K562 (cell line): ENCODE results near the gene MRPL33. TPM values are rescaled to one million over a fixed set of nuclear protein-coding genes. Genes with fewer than 3 reads are reported as not detected.

Experiments used
- ATAC-seq: fragments of 200-7000 bp; cut with Tn5 transposase; 3 replicates; pipeline ENCODE4 v1.9.1; 2020; ENCODE audit warnings: moderate library complexity
- BruUV-seq: library from RNA; stranded (reverse); fragments of 400-500 nt; replicated peaks from 2 replicates; lab custom pipeline; 2021; lab: Mats Ljungman, UMichigan
- CTCF ChIA-PET: fragments of 300-600 bp; formaldehyde crosslinking; extraction: SDS; loops from one replicate; lab custom pipeline; 2021; ENCODE audit warnings: low intra/inter-chr PET ratio; lab: Yijun Ruan, JAX
- POLR2A ChIA-PET: fragments of 300-600, 350-650 bp; sonication (Branson Sonifier 250); formaldehyde crosslinking; extraction: SDS; loops from one replicate; lab custom pipeline; 2021; ENCODE audit warnings: antibody characterized with exemption, inconsistent platforms; lab: Yijun Ruan, JAX
- DNase-seq, 4 experiments: peaks; one replicate each; pipeline versions ENCODE4 v3.0.0 to v3.0.0-alpha.2; 2011 to 2018; ENCODE audit warnings: low spot score in 3 of 4, mixed read lengths in 3 of 4; ENCODE audit errors: extremely low read depth in 1 of 4
- FAIRE-seq: peaks from 2 replicates; lab custom pipeline; 2011; peaks lifted over from hg19 to GRCh38; lab: Jason Lieb, UNC
- H2AFZ ChIP-seq: 2 replicates; pipeline ENCODE4 v1.6.0; 2011; ENCODE audit warnings: low read depth, low read length, control low read depth, inconsistent platforms
- H3K27ac ChIP-seq: fragments of 200-600 bp; 3 replicates; pipeline ENCODE4 v1.8.0; 2011; ENCODE audit warnings: low read depth, mild to moderate bottlenecking, control low read depth, inconsistent platforms, low read length, moderate library complexity, mixed read lengths; ENCODE audit errors: extremely low read depth
- H3K27me3 ChIP-seq, 2 experiments: fragments of 300-600 bp in 1 of 2; 2 replicates in 1 of 2; 3 replicates in 1 of 2; pipeline versions ENCODE4 v1.6.0 to v1.8.0; 2011; ENCODE audit warnings: inconsistent platforms in 2 of 2, low read length in 2 of 2, mild to moderate bottlenecking in 1 of 2, mixed read lengths in 1 of 2, moderate library complexity in 1 of 2; ENCODE audit not compliant: control insufficient read depth in 2 of 2, insufficient read depth in 2 of 2
- H3K36me3 ChIP-seq: fragments of 300-600 bp; 3 replicates; pipeline ENCODE4 v1.8.0; 2011; ENCODE audit warnings: mild to moderate bottlenecking, low read length, inconsistent platforms; ENCODE audit not compliant: control insufficient read depth, insufficient read depth
- H3K4me1 ChIP-seq, 2 experiments: fragments of 200-600 bp in 1 of 2; replicated peaks in 1 of 2; 2 replicates in 1 of 2; 3 replicates in 1 of 2; pipeline versions ENCODE4 v1.5.1 to v1.8.0; 2011; ENCODE audit warnings: inconsistent platforms in 2 of 2, low read length in 2 of 2, mild to moderate bottlenecking in 1 of 2, mixed read lengths in 1 of 2, moderate library complexity in 1 of 2; ENCODE audit not compliant: control insufficient read depth in 2 of 2, insufficient read depth in 2 of 2
- H3K4me2 ChIP-seq: 2 replicates; pipeline ENCODE4 v1.6.1; 2011; ENCODE audit warnings: low read length, control low read depth, inconsistent platforms, mixed read lengths; ENCODE audit not compliant: insufficient read depth
- H3K4me3 ChIP-seq: fragments of 200-600 bp; sonication (generic), shearing (Covaris generic); 2 replicates; pipeline ENCODE4 v1.5.1; 2016; ENCODE audit warnings: control low read depth, inconsistent platforms
- H3K79me2 ChIP-seq: fragments of 200-600 bp; 3 replicates; pipeline ENCODE4 v1.8.0; 2011; ENCODE audit warnings: low read length, inconsistent platforms; ENCODE audit not compliant: control insufficient read depth, insufficient read depth
- H3K9ac ChIP-seq, 2 experiments: 2 replicates each; pipeline versions ENCODE4 v1.6.0 to v1.6.1; 2011; ENCODE audit warnings: low read depth in 2 of 2, low read length in 2 of 2, control low read depth in 1 of 2, inconsistent platforms in 1 of 2, mild to moderate bottlenecking in 1 of 2, mixed read lengths in 1 of 2; ENCODE audit not compliant: insufficient read depth in 1 of 2
- H3K9me1 ChIP-seq: one replicate; pipeline ENCODE4 v1.6.0; 2011; ENCODE audit warnings: inconsistent platforms, mild to moderate bottlenecking, low read length, moderate library complexity; ENCODE audit not compliant: control insufficient read depth, insufficient read depth
- H3K9me3 ChIP-seq: replicated peaks from 2 replicates; pipeline ENCODE4 v1.5.1; 2011; ENCODE audit warnings: low read depth, low read length, inconsistent platforms; ENCODE audit not compliant: control insufficient read depth, insufficient read depth
- H4K20me1 ChIP-seq: replicated peaks from 2 replicates; pipeline ENCODE4 v1.6.1; 2011; ENCODE audit warnings: low read length, inconsistent platforms, mixed read lengths; ENCODE audit not compliant: control insufficient read depth, insufficient read depth
- ARID3B ChIP-seq: fragments of 250-450 bp; sonication (Bioruptor Pico); IDR thresholded peaks from 2 replicates; pipeline ENCODE4 v1.4.0; 2020; ENCODE audit warnings: borderline replicate concordance
- CEBPZ ChIP-seq: fragments of 150-350 bp; IDR thresholded peaks from 2 replicates; pipeline ENCODE4 v1.6.1; 2014; ENCODE audit warnings: low read depth, mild to moderate bottlenecking, low read length, borderline replicate concordance
- CHD4 ChIP-seq: fragments of 200-600 bp; sonication (generic); IDR thresholded peaks from 3 replicates; pipeline ENCODE4 v1.6.1; 2012; ENCODE audit warnings: low read depth, mild to moderate bottlenecking, mixed read lengths, low read length, inconsistent platforms; ENCODE audit not compliant: insufficient read depth, insufficient replicate concordance, poor library complexity, severe bottlenecking
- CTBP1 ChIP-seq: fragments of 450-650 bp; IDR thresholded peaks from 2 replicates; pipeline ENCODE4 v1.6.1; 2016; ENCODE audit warnings: borderline replicate concordance
- FOXP1 ChIP-seq: sonication (generic); formaldehyde crosslinking; IDR thresholded peaks from 2 replicates; pipeline ENCODE4 v1.8.0; 2022; ENCODE audit warnings: mild to moderate bottlenecking, missing genetic modification reagents
- HMG20B ChIP-seq: fragments of 250-450 bp; sonication (Bioruptor Pico); IDR thresholded peaks from 2 replicates; pipeline ENCODE4 v1.5.0; 2021; ENCODE audit warnings: mild to moderate bottlenecking
- MAFG ChIP-seq: fragments of 450-650 bp; conservative IDR thresholded peaks from 2 replicates; pipeline ENCODE4 v1.6.1; 2016; ENCODE audit warnings: missing genetic modification characterization, missing compliant biosample characterization
- MCM2 ChIP-seq: fragments of 450-650 bp; IDR thresholded peaks from 2 replicates; pipeline ENCODE4 v1.6.1; 2017; ENCODE audit warnings: low read depth, mild to moderate bottlenecking
- PHF8 ChIP-seq: fragments of 200-600 bp; sonication (generic); IDR thresholded peaks from 2 replicates; pipeline ENCODE4 v1.6.1; 2012; ENCODE audit warnings: mixed run types, mild to moderate bottlenecking, inconsistent platforms, low read length, moderate library complexity, borderline replicate concordance
- RBM25 ChIP-seq: fragments of 200-400 bp; formaldehyde crosslinking; IDR thresholded peaks from 2 replicates; pipeline ENCODE4 v1.6.1; 2018; ENCODE audit warnings: low read length, low read depth, moderate library complexity; ENCODE audit not compliant: severe bottlenecking
- TCFL5 ChIP-seq: fragments of 250-450 bp; sonication (Bioruptor Pico); conservative IDR thresholded peaks from 2 replicates; pipeline ENCODE4 v1.6.1; 2021; ENCODE audit warnings: mild to moderate bottlenecking, moderate library complexity, matching md5 sums
- THRAP3 ChIP-seq: fragments of 450-650 bp; IDR thresholded peaks from 2 replicates; pipeline ENCODE4 v1.6.1; 2016; ENCODE audit warnings: mild to moderate bottlenecking, inconsistent platforms, borderline replicate concordance
- ZNF146 ChIP-seq: IDR thresholded peaks from one replicate; pipeline ENCODE4 v1.6.1; 2018; ENCODE audit warnings: missing compliant biosample characterization; ENCODE audit not compliant: unreplicated experiment
- WGBS: fragments of 100-300 bp; shearing (Covaris generic); methylation state at CpG from one replicate; pipeline ENCODE4 v1.1.6; 2016; ENCODE audit warnings: low coverage, mixed read lengths; ENCODE audit not compliant: insufficient coverage; ENCODE audit errors: missing lambda C conversion rate; 5-methylcytosine and 5-hydroxymethylcytosine counted together
- in situ Hi-C: fragments of 300-500 bp; cut with MboI; formaldehyde crosslinking; loops from 4 replicates; pipeline ENCODE4 v1.15.0; 2018; ENCODE audit warnings: inconsistent platforms, mixed read lengths
- intact Hi-C: fragments of 100-400 bp; cut with micrococcal nuclease; formaldehyde crosslinking; loops from 2 replicates; pipeline ENCODE4 v1.14.2; 2022
- polyA plus RNA-seq, 8 experiments: library from polyadenylated mRNA; depleted of rRNA in 4 of 8; stranded (reverse) in 5 of 8; unstranded in 3 of 8; fragments of >200 nt; fragmentation: Nextera tagmentation in 2 of 8; fragmentation: Illumina TruSeq in 1 of 8; extraction: Ambion mirVana in 2 of 8; extraction: Trizol in 1 of 8; gene quantifications; 2 replicates each; pipeline versions ENCODE4 v1.2.1 to v1.2.3, GENCODE V29; 2011 to 2014; ENCODE audit warnings: inconsistent platforms in 1 of 8, missing spikeins in 1 of 8
- total RNA-seq, 7 experiments: library from RNA; depleted of rRNA in 6 of 7; stranded (reverse); fragments of >200 nt in 6 of 7; fragmentation: Illumina TruSeq in 2 of 7; extraction: Trizol in 2 of 7; gene quantifications; 2 replicates each; pipeline versions ENCODE4 v1.2.1 to v1.2.3, GENCODE V29; 2011 to 2021; ENCODE audit warnings: low replicate concordance in 1 of 7

The MRPL33 gene
- total and polyA plus RNA-seq, 9 of the 15 experiments (the other 6 are each of a cell fraction or from before 2014, with no cell fraction given) = 68.3 to 338 (median 226) TPM

- FAIRE-seq = no peak
- BruUV-seq = no TSS peak
- no peaks in the 10 kb centered on the region for H3K79me2 ChIP-seq
- H3K4me1 ChIP-seq = peaks cover 7 to 10% of the 10 kb centered on the region in 2 experiments; a peak in 3 of 5 replicates
- H3K27me3 ChIP-seq = peaks cover 5 to 25% of the 10 kb centered on the region in 2 experiments; a peak in 3 of 5 replicates
- no peak overlapping the region for H3K4me2 ChIP-seq
- H3K9me1 ChIP-seq = no peaks in the 10 kb centered on the region
- in situ Hi-C loops (no loop called here), intact Hi-C loops (no loop called here)
- H3K27ac ChIP-seq = no peak overlapping the region
- no peaks in the 10 kb centered on the region for H4K20me1 ChIP-seq
- no peak for DNase-seq
- no peaks in the 10 kb centered on the region for H3K36me3 ChIP-seq
- H2AFZ ChIP-seq = no peak overlapping the region
- H3K4me3 ChIP-seq = no peak overlapping the region
- 61% methylated on average over 4 of the region's 4 CpGs for WGBS
- H3K9ac ChIP-seq = no peak overlapping the region
- no peak for TF ChIP-seq CEBPZ
- no peak for TF ChIP-seq PHF8
- TF ChIP-seq FOXP1 (CRISPR knock-in tag) = no peak
- TF ChIP-seq ZNF146 = peak; percentile 71
- no peak for TF ChIP-seq CTBP1
- TF ChIP-seq MCM2 = no peak
- no peak for TF ChIP-seq CHD4
- no peak for TF ChIP-seq HMG20B
- TF ChIP-seq TCFL5 (CRISPR knock-in tag) = no peak
- TF ChIP-seq RBM25 = peak; percentile 46
- TF ChIP-seq ARID3B = no peak
- no peak for TF ChIP-seq MAFG (tag)
- no peak for TF ChIP-seq THRAP3
- no peaks in the 10 kb centered on the region for H3K9me3 ChIP-seq
- POLR2A ChIA-PET = interaction anchor here (0.7 kb wide), 1 partner anchor 9 kb away, joined by 3 read pairs; no protein-coding TSS in a partner anchor
- CTCF ChIA-PET = no interaction called here
- no peak for ATAC-seq
Observed at GRCh38 chr2:27739058-27739373, 32.5 kb upstream of the MRPL33 start.
